A673 (cell line): ENCODE data around the gene FGF7.

Experiments used
- EZH2 ChIP-seq: fragments of 200-600 bp; sonication (generic); IDR thresholded peaks from 2 replicates; pipeline ENCODE4 v1.6.1; 2017; ENCODE audit warnings: borderline replicate concordance, low read depth, mild to moderate bottlenecking, mixed read lengths, antibody characterized with exemption, low read length; ENCODE audit not compliant: poor library complexity, severe bottlenecking
- TF ChIP-seq, protein P1 (sequence below): fragments of 300-800, 200-600 bp; sonication (generic); conservative IDR thresholded peaks from 2 replicates; pipeline ENCODE4 v1.5.1; 2017; ENCODE audit warnings: low read depth, mild to moderate bottlenecking, antibody characterized with exemption, low read length, moderate library complexity, mixed read lengths

DNA sequence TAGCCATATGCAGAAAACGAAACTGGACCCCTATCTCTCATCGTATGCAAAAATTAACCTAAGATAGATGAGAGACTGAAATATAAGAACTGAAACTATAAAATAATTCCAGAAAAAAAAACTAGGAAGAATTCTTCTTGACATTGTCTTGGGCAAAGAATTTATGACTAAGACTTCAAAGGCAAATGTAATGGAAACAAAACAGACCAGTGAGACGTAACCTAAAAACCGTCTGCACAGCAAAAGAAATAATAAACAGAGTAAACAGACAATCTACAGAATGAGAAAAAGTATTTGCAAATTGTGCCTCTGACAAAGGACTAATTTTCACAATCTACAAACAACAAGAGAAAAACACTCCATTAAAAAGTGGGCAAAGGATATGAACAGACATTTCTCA lies 105.2 kb downstream of the FGF7 start:
- TF ChIP-seq, protein P1, sequence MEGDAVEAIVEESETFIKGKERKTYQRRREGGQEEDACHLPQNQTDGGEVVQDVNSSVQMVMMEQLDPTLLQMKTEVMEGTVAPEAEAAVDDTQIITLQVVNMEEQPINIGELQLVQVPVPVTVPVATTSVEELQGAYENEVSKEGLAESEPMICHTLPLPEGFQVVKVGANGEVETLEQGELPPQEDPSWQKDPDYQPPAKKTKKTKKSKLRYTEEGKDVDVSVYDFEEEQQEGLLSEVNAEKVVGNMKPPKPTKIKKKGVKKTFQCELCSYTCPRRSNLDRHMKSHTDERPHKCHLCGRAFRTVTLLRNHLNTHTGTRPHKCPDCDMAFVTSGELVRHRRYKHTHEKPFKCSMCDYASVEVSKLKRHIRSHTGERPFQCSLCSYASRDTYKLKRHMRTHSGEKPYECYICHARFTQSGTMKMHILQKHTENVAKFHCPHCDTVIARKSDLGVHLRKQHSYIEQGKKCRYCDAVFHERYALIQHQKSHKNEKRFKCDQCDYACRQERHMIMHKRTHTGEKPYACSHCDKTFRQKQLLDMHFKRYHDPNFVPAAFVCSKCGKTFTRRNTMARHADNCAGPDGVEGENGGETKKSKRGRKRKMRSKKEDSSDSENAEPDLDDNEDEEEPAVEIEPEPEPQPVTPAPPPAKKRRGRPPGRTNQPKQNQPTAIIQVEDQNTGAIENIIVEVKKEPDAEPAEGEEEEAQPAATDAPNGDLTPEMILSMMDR = no peak
- TF ChIP-seq EZH2 = no peak
